ENCODE data around the gene RCL1. TPM values are rescaled to one million over a fixed set of nuclear protein-coding genes. Genes with fewer than 3 reads are reported as not detected.

The RCL1 gene
- total RNA-seq, 2 experiments from 2014 or later: 14.4 to 15.1 TPM

DNA sequence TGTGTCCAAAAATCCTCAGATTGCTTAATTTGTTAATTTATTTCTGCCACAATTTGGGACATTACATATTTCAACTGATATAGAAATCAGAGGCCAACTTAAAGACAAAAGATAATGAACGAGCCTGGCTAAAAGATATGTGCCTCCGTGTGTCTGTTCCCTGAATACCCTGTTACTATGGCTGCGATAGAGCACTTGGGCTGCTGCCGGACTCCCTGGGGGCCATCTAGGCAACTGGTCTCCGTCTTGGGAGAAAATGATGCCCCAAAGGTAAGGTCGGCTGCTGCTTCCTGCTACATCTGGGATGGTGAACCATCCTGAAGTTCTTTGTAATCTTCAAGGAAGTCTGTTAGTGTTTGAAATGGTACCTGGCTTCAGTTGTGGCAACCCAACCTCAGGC, 72.0 kb downstream of the RCL1 start:
- Mint-ChIP-seq H3K27ac (no peak overlapping the region), H3K9me3 (no peaks in the 10 kb centered on the region)
- POLR2A ChIA-PET: no interaction called here

DNA sequence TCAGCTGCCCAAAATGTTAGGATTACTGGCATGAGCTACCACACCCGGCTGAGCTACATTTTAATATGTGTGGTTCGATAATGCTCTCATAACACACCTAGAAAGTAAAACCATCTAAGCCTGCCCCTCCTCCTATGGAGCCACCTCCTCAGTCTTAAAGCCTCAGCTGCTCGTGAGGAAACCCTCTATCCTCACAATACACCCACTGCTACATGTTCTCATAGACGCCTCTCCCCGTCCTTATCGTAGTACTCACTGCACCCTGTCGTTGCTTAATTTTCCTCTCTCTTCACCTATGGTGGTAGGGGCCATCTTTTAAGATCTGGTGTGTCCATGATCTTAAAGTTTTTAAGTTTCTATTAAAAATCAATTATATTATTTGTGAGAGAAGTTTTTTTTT, 72.9 kb downstream of the RCL1 start:
- ATAC-seq (ENCODE audit: low read depth) (no peak), DNase-seq (no peak)
- no peaks in the 10 kb centered on the region for H3K27me3 Mint-ChIP-seq
- POLR2A ChIA-PET: no interaction called here
- H3K36me3 Mint-ChIP-seq: peaks cover 34% of the 10 kb centered on the region
- H3K4me1 Mint-ChIP-seq: peaks cover 8% of the 10 kb centered on the region
- H3K27ac Mint-ChIP-seq: no peak overlapping the region
- no peak overlapping the region for H3K4me3 Mint-ChIP-seq
- H3K9me3 Mint-ChIP-seq: no peaks in the 10 kb centered on the region

More for the DNA sequence above, 72.0 kb downstream of the RCL1 start:
- H3K4me1 Mint-ChIP-seq: peaks cover 8% of the 10 kb centered on the region
- H3K27me3 Mint-ChIP-seq: no peaks in the 10 kb centered on the region
- H3K36me3 Mint-ChIP-seq: peaks cover 35% of the 10 kb centered on the region
- ATAC-seq (ENCODE audit: low read depth): no peak
- DNase-seq: no peak
- no peak overlapping the region for H3K4me3 Mint-ChIP-seq

DNA sequence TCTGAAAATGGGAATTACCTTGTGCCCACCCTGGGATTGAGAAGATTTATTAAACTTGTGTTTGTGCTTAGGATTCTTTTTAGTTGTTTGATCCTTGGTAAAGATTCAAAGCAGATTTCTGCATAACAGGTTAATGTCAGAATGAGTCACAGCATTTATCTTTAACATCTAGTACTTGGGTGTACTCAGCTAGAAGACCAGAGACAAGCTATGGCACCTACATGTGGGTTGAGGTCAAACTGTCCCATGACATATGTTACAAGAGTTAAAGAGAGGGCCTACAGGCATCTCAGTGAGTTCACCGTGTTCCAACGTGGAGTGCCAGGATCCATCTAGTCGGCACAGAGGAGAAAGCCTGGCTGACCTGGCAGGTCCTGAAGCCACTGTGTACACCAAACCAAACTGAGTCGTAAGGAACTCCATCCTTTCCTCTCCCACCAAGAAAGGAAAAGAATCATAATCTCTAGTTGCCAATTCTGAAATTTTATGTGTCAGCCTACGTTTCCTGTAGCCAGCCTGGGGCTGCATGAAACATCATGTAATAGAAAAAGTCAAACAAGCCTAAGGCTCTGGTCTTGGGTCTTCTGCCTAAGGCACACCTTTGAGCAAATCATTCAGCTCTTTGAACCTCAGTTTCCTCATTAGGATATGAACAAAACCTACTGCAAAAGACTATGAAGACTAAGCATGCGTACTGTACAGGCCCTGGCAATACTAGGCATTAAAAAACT, 73.7 kb downstream of the RCL1 start:
- DNase-seq (no peak), ATAC-seq (ENCODE audit: low read depth) (no peak)
- Mint-ChIP-seq H3K27ac (no peak overlapping the region), H3K27me3 (no peaks in the 10 kb centered on the region), H3K4me3 (no peak overlapping the region), H3K4me1 (peaks cover 8% of the 10 kb centered on the region), H3K36me3 (peaks cover 29% of the 10 kb centered on the region), H3K9me3 (no peaks in the 10 kb centered on the region)
- POLR2A ChIA-PET: no interaction called here

DNA sequence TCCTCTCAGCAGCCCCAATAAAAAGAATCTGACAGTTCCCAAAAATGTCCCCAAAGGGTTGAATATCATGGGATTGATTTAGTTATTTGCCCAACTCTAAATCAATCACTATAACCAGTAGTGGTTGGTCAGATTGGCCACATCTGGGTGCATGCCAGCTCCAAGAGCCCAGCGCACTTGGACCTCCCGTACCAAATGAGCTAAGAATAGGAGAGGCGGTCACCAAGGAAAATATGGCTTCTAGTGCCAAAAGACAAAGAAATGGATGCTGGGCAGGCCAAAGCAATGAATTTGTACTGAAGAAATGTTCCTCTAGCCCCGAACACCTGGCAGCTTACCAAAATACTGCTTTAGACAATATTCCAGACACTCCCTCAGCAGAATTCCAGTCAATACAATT, 80.3 kb downstream of the RCL1 start:
- H3K4me3 Mint-ChIP-seq: no peak overlapping the region
- peaks cover 4% of the 10 kb centered on the region for H3K4me1 Mint-ChIP-seq
- H3K27ac Mint-ChIP-seq: no peak overlapping the region
- peaks cover 2% of the 10 kb centered on the region for H3K9me3 Mint-ChIP-seq
- DNase-seq: no peak
- ATAC-seq (ENCODE audit: low read depth): no peak
- H3K36me3 Mint-ChIP-seq: peaks cover 12% of the 10 kb centered on the region
- POLR2A ChIA-PET: interaction anchor here (0.5 kb wide), 1 partner anchor 208 kb away, joined by 3 read pairs; no protein-coding TSS in a partner anchor
- H3K27me3 Mint-ChIP-seq: no peaks in the 10 kb centered on the region

DNA sequence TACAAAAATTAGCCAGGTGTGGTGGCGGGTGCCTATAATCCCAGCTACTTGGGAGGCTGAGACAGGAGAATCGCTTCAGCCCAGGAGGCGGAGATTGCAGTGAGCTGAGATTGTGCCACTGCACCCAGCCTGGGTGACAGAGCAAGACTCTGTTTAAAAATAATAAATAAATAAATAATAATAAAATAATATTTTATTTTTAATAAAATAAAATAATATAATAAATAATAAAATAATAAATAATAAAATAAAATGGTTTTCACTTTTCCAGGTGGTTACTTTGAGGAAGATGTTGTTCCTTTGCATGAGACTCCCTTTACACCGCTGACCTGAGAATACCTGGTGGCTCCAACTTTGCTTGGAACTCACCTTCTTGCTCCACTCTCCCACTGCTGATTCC, 82.8 kb downstream of the RCL1 start:
- Mint-ChIP-seq H3K27me3 (no peaks in the 10 kb centered on the region), H3K36me3 (peaks cover 7% of the 10 kb centered on the region), H3K4me1 (peaks cover 4% of the 10 kb centered on the region), H3K9me3 (peaks cover 2% of the 10 kb centered on the region), H3K4me3 (no peak overlapping the region), H3K27ac (no peak overlapping the region)
- POLR2A ChIA-PET: no interaction called here
- no peak for DNase-seq
- ATAC-seq (ENCODE audit: low read depth): no peak

DNA sequence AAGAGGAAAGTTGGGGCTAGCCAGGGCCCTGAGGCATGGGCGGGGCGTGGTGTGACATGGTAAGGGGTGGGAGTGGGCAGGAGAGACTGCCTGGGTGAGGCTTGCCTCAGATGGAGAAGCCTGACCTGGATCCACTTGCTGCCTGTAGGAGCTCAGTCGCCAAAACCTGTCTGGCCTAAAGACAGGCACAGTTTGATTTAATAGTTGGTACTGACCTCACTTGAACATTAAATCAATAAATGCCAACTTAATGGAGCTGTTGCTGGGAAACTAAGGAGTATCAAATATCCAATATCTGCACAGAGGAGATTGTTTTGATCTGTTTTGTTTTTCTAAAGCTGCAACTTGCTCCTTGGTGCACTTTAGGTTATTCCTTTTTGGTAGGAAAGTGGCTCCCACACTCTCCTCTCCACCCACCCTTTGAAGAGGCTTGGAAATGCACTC, 86.4 kb downstream of the RCL1 start:
- Mint-ChIP-seq H3K4me3 (no peak overlapping the region), H3K4me1 (peaks cover 6% of the 10 kb centered on the region), H3K27me3 (no peaks in the 10 kb centered on the region), H3K27ac (no peak overlapping the region), H3K36me3 (peaks cover 7% of the 10 kb centered on the region), H3K9me3 (peaks cover 2% of the 10 kb centered on the region)
- ATAC-seq (ENCODE audit: low read depth) (no peak), DNase-seq (no peak)
- POLR2A ChIA-PET: interaction anchor here (0.6 kb wide), 1 partner anchor 511 kb away, joined by 3 read pairs; no protein-coding TSS in a partner anchor

DNA sequence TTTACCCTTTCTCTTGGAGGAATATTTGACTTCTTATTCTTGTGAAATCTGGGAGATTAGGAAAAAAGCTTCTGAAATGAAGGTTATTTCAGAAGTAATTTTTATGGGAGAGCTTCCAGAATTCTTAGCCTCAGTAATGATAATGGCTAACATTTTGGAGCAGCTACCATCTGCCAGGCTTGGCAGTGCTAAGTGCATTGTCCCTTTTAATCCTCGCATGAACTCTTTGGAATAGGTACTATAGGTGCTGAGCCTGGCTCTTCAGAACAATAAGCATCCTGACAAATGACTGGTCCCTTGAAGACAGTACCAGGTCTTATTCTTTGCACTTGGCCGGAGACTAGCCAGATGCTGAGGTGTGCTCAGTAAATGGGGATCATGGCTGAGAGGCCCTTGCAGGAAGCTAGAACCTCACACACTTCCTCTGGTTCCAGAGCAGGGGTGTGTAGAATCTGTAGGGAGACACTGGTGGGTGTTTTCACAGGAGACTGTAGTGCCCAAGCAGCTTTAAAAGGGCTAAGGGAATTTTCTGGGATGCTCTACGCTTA, 90.7 kb downstream of the RCL1 start:
- no peak overlapping the region for H3K27ac Mint-ChIP-seq
- H3K9me3 Mint-ChIP-seq: no peaks in the 10 kb centered on the region
- ATAC-seq (ENCODE audit: low read depth) (no peak), DNase-seq (no peak)
- no peaks in the 10 kb centered on the region for H3K36me3 Mint-ChIP-seq
- no peaks in the 10 kb centered on the region for H3K27me3 Mint-ChIP-seq
- no peak overlapping the region for H3K4me3 Mint-ChIP-seq
- H3K4me1 Mint-ChIP-seq: peaks cover 4% of the 10 kb centered on the region
- POLR2A ChIA-PET: no interaction called here

DNA sequence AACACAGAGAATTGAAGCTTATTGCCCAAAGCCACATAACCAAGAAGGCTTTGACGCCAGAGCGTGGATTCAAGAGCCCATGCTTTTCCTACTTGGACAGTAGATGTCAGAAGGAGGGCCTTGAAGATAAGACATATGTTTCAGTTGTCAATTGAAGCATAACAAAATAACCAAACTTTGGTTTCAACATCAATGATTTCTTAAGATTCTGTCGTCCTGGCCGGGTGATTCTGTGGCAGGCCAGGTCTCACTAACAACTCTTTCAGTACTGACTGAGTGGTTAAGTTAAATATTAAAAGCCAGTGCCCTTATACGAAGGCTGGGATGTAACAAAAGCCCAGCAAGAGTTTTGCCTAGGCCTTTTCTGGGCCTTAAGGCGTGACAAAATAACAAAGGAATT, 94.0 kb downstream of the RCL1 start:
- Mint-ChIP-seq H3K4me3 (no peak overlapping the region), H3K27me3 (no peaks in the 10 kb centered on the region), H3K4me1 (peaks cover 4% of the 10 kb centered on the region), H3K9me3 (no peaks in the 10 kb centered on the region), H3K27ac (no peak overlapping the region), H3K36me3 (peaks cover 1% of the 10 kb centered on the region)
- POLR2A ChIA-PET: no interaction called here
- no peak for ATAC-seq (ENCODE audit: low read depth)
- DNase-seq: no peak

DNA sequence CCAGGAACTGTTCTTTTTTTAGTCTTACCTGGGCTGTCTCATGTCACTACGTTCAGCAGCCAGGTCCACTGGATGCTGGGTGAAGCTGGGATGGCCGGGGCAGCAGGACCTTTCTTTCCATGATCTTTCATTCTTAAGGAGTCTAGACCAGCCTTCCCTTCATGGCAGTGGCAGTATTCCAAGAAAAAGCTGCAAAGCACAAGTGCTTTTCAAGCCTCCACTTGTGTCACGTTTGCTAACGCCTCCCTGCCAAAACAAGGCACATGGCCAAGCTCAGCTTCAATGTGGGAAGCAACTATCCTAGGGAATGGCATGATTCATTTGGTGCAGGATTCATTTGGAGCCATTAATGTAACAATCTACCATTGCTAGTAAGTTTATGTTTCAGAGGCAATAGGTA, 94.8 kb downstream of the RCL1 start:
- ATAC-seq (ENCODE audit: low read depth) (no peak), DNase-seq (no peak)
- H3K4me3 Mint-ChIP-seq: no peak overlapping the region
- H3K36me3 Mint-ChIP-seq: peaks cover 4% of the 10 kb centered on the region
- H3K9me3 Mint-ChIP-seq: no peaks in the 10 kb centered on the region
- POLR2A ChIA-PET: no interaction called here
- peaks cover 4% of the 10 kb centered on the region for H3K4me1 Mint-ChIP-seq
- no peaks in the 10 kb centered on the region for H3K27me3 Mint-ChIP-seq
- H3K27ac Mint-ChIP-seq: no peak overlapping the region

DNA sequence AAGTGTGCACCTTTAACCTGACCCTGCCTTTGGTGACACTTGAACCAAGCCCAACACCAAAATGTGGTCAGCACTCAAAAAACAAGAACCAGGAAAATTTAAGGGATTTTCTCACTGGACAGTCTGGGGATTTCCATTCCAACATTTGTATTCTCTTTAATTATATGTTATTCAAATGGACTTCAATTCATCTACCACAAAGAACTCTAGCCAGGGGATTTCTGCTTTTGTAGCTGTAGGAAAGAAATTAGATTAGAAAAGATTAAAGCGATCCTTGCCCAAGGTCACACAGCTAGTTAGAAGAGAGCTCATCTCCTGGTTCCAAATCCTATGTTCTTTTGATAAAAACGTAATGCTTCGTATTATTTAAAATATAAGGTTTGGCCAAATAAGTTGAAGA, 97.5 kb downstream of the RCL1 start:
- Mint-ChIP-seq H3K27ac (no peak overlapping the region), H3K4me3 (no peak overlapping the region), H3K4me1 (peaks cover 2% of the 10 kb centered on the region), H3K36me3 (peaks cover 4% of the 10 kb centered on the region), H3K27me3 (no peaks in the 10 kb centered on the region), H3K9me3 (peaks cover 2% of the 10 kb centered on the region)
- DNase-seq: no peak
- ATAC-seq (ENCODE audit: low read depth): no peak
- POLR2A ChIA-PET: no interaction called here

DNA sequence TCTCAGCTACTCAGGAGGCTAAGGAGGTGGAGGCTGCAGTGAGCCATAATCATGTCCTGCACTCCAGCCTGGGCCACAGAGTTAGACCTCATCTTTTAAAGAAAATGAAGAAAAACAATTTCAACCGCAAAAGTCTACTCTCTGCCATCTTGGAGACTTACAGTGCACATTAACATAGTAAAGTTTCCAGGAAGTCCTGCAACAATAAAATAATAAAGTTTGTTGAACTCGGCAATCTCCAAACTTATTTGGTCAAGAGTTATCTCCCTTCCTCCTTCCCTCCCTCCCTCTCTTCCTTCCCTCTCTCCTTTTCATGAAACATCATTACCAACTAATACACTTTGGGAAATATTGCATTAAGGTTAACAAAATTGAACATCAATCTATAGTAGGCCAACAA, 98.2 kb downstream of the RCL1 start:
- Mint-ChIP-seq H3K4me1 (peaks cover 2% of the 10 kb centered on the region), H3K27ac (no peak overlapping the region), H3K4me3 (no peak overlapping the region), H3K36me3 (peaks cover 4% of the 10 kb centered on the region), H3K9me3 (peaks cover 2% of the 10 kb centered on the region), H3K27me3 (no peaks in the 10 kb centered on the region)
- POLR2A ChIA-PET: no interaction called here
- DNase-seq: no peak
- no peak for ATAC-seq (ENCODE audit: low read depth)

DNA sequence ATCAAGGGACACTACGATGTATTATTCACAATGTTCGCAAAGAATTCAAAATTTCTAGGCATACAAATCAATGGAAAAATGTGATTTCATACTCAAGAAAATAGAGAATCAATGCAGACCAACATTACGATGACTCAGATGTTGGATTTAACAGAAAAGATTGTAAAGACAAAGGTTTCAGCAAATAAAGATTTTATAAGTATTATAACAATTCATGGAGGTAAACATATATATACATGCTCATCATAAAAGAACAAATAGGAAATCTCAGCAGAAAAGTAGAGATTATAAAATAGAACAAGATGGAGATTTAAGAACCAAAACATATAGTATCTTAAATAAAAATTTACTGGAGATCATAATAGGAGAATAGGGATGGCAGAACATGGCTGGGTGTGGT, 98.9 kb downstream of the RCL1 start:
- Mint-ChIP-seq H3K36me3 (peaks cover 4% of the 10 kb centered on the region), H3K4me1 (peaks cover 2% of the 10 kb centered on the region), H3K27me3 (no peaks in the 10 kb centered on the region), H3K27ac (no peak overlapping the region), H3K9me3 (peaks cover 2% of the 10 kb centered on the region), H3K4me3 (no peak overlapping the region)
- no peak for DNase-seq
- no peak for ATAC-seq (ENCODE audit: low read depth)
- POLR2A ChIA-PET: no interaction called here

DNA sequence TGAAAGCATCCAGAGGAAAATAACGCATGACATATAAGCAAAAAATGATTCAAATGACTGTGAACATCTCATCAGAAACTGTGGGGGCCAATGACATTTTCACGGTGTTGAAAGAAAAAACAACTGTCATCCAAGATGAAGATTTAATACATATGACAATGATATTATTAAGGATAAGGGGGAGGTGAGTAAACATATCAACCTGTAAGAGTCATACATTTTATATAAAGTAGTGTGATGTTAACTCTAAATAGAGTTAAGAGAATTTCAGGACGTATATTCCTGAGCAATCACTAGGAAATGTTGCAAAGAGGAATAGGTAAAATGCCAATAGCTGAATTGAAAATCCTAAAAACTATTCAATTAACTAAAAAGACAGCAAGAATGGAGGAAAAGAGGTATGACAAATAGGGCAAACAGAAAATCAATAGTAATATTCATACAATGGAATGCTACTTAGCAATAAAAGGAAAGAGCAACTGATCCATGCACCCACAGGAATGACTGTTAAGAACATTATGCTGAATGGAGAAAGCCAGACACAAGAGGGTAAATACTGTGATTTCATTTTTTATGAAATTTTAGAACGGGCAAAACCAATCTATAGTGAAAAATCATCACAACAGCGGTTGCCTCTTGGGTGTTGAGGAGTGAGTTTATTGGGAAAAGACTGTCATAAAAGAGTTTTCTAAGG, 99.9 kb downstream of the RCL1 start:
- ATAC-seq (ENCODE audit: low read depth): no peak
- Mint-ChIP-seq H3K4me3 (no peak overlapping the region), H3K4me1 (peaks cover 2% of the 10 kb centered on the region), H3K27ac (no peak overlapping the region), H3K9me3 (peaks cover 4% of the 10 kb centered on the region), H3K27me3 (no peaks in the 10 kb centered on the region), H3K36me3 (peaks cover 6% of the 10 kb centered on the region)
- DNase-seq: no peak
- POLR2A ChIA-PET: no interaction called here

DNA sequence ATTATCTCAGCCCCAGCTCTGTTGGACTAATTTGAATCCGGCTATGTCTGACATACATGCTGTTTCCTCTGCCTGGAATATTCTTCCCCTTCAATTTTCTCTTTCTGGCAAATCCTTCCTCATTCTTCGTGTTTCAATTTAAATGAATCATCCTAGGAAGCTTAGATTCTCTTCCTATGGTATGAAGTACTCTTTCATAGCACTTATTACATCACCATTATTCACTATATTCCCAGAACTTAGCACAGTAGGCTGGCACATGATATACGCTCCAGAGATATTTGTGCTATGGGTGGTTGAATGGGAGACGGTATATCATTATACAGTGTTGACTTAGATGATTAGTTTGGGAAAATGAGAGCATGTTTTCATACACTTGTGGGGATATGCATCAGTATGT, 101.3 kb downstream of the RCL1 start:
- POLR2A ChIA-PET: no interaction called here

More for the DNA sequence above, 101.3 kb downstream of the RCL1 start:
- Mint-ChIP-seq H3K27ac (no peak overlapping the region), H3K27me3 (no peaks in the 10 kb centered on the region), H3K4me3 (no peak overlapping the region), H3K9me3 (peaks cover 13% of the 10 kb centered on the region), H3K4me1 (peaks cover 2% of the 10 kb centered on the region), H3K36me3 (peaks cover 12% of the 10 kb centered on the region)
- ATAC-seq (ENCODE audit: low read depth) (no peak), DNase-seq (no peak)
